ENCODE results near the gene FAT2. TPM values are rescaled to one million over a fixed set of nuclear protein-coding genes. Genes with fewer than 3 reads are reported as not detected.

Gene FAT2
- total RNA-seq, 4 donors from 2014 or later = 0.12 to 9.1 TPM; not detected in 2

DNA sequence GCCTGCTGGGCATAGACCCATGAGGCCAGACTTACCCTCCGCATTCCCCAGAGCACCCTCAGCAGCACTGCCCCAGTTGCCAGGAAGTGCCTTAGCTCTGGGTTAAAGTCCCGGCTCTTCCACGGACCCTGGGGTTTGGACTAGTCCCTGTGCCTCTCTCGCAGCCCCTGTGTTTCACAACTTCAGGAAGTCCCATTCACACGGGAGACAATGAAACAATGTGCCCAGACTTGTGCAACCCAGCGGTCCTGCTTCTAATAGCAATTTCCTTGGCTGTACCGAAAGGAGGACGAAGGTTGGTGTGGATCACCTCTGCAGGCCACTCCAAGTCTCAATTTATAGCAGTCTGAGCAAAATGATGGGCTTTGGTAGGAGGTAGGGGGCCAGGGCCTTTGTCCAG, 41.8 kb upstream of the FAT2 start:
- Histone ChIP-seq H3K27me3 (no peaks in the 10 kb centered on the region), H3K27ac (no peak overlapping the region), H3K4me1 (no peaks in the 10 kb centered on the region), H3K9me3 (no peaks in the 10 kb centered on the region), H3K36me3 (no peaks in the 10 kb centered on the region), H3K4me3 (no peak overlapping the region)
- no peak for DNase-seq
- no peak for TF ChIP-seq POLR2A (IDR thresholded peaks at IDR 0.05)
- TF ChIP-seq, protein P1, sequence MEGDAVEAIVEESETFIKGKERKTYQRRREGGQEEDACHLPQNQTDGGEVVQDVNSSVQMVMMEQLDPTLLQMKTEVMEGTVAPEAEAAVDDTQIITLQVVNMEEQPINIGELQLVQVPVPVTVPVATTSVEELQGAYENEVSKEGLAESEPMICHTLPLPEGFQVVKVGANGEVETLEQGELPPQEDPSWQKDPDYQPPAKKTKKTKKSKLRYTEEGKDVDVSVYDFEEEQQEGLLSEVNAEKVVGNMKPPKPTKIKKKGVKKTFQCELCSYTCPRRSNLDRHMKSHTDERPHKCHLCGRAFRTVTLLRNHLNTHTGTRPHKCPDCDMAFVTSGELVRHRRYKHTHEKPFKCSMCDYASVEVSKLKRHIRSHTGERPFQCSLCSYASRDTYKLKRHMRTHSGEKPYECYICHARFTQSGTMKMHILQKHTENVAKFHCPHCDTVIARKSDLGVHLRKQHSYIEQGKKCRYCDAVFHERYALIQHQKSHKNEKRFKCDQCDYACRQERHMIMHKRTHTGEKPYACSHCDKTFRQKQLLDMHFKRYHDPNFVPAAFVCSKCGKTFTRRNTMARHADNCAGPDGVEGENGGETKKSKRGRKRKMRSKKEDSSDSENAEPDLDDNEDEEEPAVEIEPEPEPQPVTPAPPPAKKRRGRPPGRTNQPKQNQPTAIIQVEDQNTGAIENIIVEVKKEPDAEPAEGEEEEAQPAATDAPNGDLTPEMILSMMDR (IDR thresholded peaks at IDR 0.05) = no peak
- intact Hi-C loops (cut with DNase I; ENCODE audit: low total_unique reads) = no loop called here

DNA sequence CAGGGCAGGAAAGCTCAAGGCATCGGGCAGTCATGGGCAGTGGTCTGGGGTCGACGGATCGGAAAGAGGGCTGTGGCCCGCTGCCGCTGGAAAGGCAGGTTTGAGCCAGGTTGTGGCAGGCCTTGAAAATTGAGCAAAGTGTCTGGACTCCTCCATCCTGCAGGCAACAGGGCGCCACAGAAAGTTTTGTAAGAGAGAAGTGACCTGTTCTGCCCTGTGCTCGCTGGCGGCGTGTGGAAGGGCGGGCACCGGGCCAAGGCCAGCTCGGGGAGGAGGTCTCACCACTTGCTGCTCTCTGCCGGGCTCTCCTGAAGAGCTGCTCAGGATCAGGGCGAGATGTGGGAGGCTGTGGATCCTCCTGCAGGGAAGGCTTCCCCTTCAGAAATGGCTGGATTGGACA, 41.4 kb upstream of the FAT2 start:
- Histone ChIP-seq H3K27me3 (no peaks in the 10 kb centered on the region), H3K4me1 (no peaks in the 10 kb centered on the region), H3K36me3 (no peaks in the 10 kb centered on the region), H3K27ac (no peak overlapping the region), H3K9me3 (no peaks in the 10 kb centered on the region), H3K4me3 (no peak overlapping the region)
- DNase-seq = no peak
- TF ChIP-seq, protein P1 (IDR thresholded peaks at IDR 0.05) = no peak
- TF ChIP-seq POLR2A (IDR thresholded peaks at IDR 0.05) = no peak
- intact Hi-C loops (cut with DNase I; ENCODE audit: low total_unique reads) = no loop called here

DNA sequence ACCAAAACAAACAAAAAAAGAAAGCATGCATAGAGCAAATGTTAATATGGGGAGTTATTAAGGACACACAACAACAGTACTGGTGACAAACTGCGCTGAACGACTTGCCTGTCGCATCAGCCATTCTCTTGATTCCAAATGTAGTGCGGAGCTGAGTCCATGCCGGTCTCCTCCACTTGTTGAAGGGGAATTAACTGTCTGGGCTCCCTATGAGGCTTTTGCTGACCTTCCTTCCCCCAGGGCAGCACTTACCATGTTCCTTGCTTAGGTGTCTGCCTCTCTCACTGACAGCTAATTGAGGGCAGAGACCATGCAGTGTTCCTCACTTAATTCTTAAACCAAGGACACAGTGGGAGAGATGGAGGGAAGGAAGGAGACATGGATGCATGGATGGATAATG, 40.8 kb upstream of the FAT2 start:
- intact Hi-C loops (cut with DNase I; ENCODE audit: low total_unique reads) = no loop called here
- no peak for DNase-seq
- Histone ChIP-seq H3K4me3 (no peak overlapping the region), H3K9me3 (no peaks in the 10 kb centered on the region), H3K27ac (no peak overlapping the region), H3K36me3 (no peaks in the 10 kb centered on the region), H3K27me3 (no peaks in the 10 kb centered on the region), H3K4me1 (no peaks in the 10 kb centered on the region)
- TF ChIP-seq, protein P1 (IDR thresholded peaks at IDR 0.05) = no peak

DNA sequence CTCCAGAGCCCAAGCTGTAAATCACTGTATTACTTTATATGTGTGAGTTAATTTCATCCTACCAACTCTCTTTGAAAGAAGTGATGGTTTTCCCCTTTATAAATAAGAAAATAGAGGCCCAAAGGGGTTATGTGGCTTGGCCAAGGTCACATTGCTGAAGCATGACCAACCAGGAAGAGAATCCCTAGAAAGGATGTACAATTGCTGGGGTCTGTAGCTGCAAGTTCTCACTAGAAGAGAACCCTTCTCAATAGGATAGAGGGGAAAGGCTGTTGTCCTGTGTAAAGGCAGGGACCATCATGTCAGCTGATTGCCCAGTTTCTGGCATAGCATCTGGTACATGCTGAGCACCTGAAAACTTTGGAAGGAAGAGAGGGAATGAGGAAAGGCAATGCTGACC, 39.0 kb upstream of the FAT2 start:
- H3K36me3 ChIP-seq = no peaks in the 10 kb centered on the region
- H3K27ac ChIP-seq = no peak overlapping the region
- no peak for DNase-seq
- H3K4me3 ChIP-seq = no peak overlapping the region
- intact Hi-C loops (cut with DNase I; ENCODE audit: low total_unique reads) = no loop called here
- TF ChIP-seq POLR2A (IDR thresholded peaks at IDR 0.05) = no peak
- no peaks in the 10 kb centered on the region for H3K9me3 ChIP-seq
- H3K4me1 ChIP-seq = no peaks in the 10 kb centered on the region
- H3K27me3 ChIP-seq = no peaks in the 10 kb centered on the region

DNA sequence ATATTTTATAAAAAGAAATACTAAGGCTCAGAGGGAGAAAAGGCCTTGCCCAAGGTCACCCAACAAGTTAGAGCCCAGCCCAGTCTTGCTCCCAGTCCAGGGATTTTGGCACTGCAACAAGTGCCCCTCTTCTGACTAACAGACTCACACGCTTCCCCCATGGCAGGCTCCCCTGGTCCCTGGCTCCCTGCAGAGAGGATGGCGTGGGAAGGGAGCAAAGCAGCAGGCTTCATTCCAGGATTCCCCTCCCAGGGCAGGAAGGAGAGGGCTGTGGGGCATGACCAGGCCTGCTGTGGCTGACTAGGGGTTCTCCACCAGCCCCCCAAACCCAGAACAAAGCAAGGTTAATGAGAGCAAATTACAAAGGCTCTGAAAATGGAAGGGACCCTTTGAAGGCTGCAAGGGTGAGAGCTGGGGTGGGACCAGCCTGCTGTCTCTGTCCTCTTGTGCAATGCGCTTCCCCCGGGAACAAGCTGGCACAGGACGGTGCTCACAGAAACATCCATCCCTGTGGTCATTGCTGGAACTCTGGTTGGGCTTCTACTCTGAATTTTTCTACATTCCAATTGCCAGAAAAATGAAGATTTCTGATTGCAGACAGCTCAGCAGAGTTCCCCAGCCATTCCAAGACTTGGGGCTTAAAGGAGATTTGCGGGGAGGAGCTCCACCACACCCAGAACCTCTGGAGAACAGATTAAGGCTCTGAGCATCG, 37.1 kb upstream of the FAT2 start:
- intact Hi-C loops (cut with DNase I; ENCODE audit: low total_unique reads) = no loop called here
- no peak for DNase-seq
- TF ChIP-seq, protein P1 (IDR thresholded peaks at IDR 0.05) = no peak
- no peak for TF ChIP-seq POLR2A (IDR thresholded peaks at IDR 0.05)
- no peaks in the 10 kb centered on the region for H3K36me3 ChIP-seq
- no peak overlapping the region for H3K4me3 ChIP-seq
- H3K27ac ChIP-seq = no peak overlapping the region
- no peaks in the 10 kb centered on the region for H3K4me1 ChIP-seq
- no peaks in the 10 kb centered on the region for H3K27me3 ChIP-seq
- no peaks in the 10 kb centered on the region for H3K9me3 ChIP-seq

DNA sequence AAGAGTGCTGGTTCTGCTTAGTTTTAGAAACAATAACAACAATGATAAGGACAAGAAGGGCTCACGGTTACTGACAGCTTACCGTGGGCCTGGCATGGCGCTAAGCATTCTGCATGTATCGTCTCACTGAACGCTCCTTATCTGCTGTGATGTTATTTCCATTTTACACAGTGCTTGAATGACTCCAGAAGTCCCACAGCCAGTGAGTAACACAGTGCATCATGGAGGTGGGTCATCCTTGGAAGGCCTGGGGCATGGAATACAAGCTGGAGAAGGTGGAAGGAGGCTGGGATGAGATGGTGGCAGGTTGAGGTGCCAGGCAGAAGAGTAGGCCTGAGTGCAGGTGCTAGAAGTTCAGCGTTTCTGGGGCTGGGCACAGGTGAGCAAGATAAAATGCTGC, 36.5 kb upstream of the FAT2 start:
- no peaks in the 10 kb centered on the region for H3K36me3 ChIP-seq
- TF ChIP-seq, protein P1 (IDR thresholded peaks at IDR 0.05) = no peak
- no peak for TF ChIP-seq POLR2A (IDR thresholded peaks at IDR 0.05)
- H3K27ac ChIP-seq = no peak overlapping the region
- no peaks in the 10 kb centered on the region for H3K4me1 ChIP-seq
- H3K27me3 ChIP-seq = no peaks in the 10 kb centered on the region
- intact Hi-C loops (cut with DNase I; ENCODE audit: low total_unique reads) = no loop called here
- no peak overlapping the region for H3K4me3 ChIP-seq
- H3K9me3 ChIP-seq = no peaks in the 10 kb centered on the region
- DNase-seq = no peak

All from uterus (tissue), 4 donors.